GM13977 (cell line): ENCODE data around the gene PXDN.
"Not testable (repeated sequence)": the region's sequence is repeated elsewhere in the genome, so short reads cannot be mapped to it uniquely, and the experiment has no call there.

ENCODE experiments used
- DNase-seq: peaks from one replicate; pipeline ENCODE4 v3.0.0; 2012; ENCODE audit warnings: low spot score
- in situ Hi-C: fragments of 300-500 bp; cut with MboI; formaldehyde crosslinking; loops from one replicate; pipeline ENCODE4 v1.12.0; 2022; ENCODE audit warnings: low sequenced_read_pairs, low pct_unique_long_range_greater_than_20kb, mixed read lengths, inconsistent platforms; ENCODE audit not compliant: unreplicated experiment
- TF ChIP-seq, protein P1 (sequence below): IDR thresholded peaks from 2 replicates; pipeline ENCODE4 v1.5.1; 2012; ENCODE audit warnings: mild to moderate bottlenecking, control low read depth; ENCODE audit not compliant: insufficient read depth; ENCODE audit errors: extremely low read depth, missing control alignments

PXDN gene

DNA sequence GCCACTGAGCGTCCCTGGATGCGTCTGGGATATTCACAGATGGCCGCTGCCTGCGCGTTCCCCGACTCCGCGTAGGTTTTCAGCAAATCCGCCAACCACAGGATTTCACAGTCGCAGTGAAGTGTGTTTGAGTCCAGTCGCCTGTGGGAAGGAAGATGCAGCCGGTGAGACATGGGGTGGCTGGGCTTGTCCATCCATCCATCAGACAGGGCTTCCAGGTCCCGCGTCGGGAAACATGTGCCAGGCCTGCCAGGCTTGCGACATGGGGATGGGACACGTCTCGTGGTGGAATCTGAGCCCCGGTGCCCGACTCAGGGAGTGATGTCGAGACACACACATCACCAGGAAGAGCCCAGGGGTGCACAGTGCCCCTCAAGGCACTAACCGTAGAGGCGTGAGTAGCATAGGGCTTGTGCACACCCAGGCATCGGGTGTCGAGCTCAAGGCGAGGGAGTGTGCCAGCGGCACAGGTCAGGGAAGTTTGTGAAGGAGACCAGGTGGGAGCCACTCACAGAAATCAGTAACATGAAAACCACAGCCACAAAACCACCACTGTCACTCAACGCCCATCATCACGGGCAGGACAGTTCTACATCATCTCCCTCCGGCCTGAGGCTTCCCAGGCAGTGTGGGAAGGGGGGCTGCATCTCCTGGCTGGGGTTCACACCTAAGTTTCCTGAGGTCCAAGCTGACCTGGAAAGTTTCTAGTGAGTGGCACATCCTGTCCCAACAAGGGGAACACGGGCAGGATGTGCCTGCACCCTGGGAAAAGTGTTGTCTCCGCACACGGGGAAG is 63.9 kb downstream of the PXDN start:
- no peak for DNase-seq
- TF ChIP-seq, protein P1, sequence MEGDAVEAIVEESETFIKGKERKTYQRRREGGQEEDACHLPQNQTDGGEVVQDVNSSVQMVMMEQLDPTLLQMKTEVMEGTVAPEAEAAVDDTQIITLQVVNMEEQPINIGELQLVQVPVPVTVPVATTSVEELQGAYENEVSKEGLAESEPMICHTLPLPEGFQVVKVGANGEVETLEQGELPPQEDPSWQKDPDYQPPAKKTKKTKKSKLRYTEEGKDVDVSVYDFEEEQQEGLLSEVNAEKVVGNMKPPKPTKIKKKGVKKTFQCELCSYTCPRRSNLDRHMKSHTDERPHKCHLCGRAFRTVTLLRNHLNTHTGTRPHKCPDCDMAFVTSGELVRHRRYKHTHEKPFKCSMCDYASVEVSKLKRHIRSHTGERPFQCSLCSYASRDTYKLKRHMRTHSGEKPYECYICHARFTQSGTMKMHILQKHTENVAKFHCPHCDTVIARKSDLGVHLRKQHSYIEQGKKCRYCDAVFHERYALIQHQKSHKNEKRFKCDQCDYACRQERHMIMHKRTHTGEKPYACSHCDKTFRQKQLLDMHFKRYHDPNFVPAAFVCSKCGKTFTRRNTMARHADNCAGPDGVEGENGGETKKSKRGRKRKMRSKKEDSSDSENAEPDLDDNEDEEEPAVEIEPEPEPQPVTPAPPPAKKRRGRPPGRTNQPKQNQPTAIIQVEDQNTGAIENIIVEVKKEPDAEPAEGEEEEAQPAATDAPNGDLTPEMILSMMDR, result no peak
- in situ Hi-C loops, result no loop called here

DNA sequence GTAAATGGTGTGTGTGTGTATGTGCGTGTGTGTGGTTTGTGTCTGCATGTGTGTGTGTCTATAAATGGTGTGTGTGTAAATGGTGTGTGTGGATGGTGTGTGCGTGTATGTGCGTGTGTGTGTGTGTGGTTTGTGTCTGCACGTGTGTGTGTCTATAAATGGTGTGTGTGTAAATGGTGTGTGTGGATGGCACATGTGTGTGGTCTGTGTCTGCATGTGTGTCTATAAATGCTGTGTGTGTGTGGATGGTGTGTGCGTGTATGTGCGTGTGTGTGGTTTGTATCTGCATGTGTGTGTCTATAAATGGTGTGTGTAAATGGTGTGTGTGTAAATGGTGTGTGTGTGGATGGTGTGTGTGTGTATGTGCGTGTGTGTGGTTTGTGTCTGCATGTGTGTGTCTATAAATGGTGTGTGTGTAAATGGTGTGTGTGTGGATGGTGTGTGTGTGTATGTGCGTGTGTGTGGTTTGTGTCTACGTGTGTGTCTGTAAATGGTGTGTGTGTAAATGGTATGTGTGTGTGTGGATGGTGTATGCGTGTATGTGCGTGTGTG is 64.8 kb downstream of the PXDN start:
- DNase-seq, in situ Hi-C loops: not testable (repeated sequence)

DNA sequence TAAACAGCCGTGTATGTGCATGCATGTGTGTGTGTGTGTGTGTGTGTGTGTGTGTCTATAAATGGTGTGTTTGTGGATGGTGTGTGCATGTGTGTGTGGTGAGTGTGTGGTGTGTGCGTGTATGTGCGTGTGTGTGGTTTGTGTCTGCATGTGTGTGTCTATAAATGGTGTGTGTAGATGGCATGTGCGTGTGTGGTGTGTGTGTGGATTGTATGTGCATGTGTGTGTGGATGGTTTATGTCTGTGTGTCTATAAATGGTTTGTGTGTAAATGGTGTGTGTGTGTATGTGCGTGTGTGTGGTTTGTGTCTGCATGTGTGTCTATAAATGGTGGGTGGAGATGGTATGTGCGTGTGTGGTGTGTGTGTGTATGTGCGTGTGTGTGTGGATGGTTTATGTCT is 65.2 kb downstream of the PXDN start:
- in situ Hi-C loops, DNase-seq: not testable (repeated sequence)

DNA sequence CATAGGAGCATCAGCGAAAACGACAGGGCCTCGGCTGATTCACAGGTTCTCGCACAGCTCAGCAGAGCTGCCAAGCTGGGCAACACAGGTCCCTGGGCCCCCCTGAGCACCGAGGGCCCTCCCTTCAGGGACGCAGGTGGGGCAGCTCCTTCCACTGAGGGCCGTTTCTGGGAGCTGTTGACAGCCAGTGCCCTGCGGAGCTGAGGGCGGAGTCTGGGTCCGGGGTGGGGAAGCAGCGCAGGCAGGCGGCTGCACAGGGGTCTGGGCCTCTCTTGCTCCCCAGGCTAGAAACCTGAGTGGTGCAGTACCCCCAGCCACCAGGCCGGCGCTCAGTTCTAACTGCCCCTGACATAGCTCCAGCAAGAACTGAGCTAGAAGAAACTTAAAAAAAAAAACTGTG is 65.7 kb downstream of the PXDN start:
- in situ Hi-C loops, result no loop called here
- TF ChIP-seq, protein P1, result no peak
- no peak for DNase-seq

GRCh38 chr2:1677821-1678165 is 66.5 kb downstream of the PXDN start:
- TF ChIP-seq, protein P1, result no peak
- in situ Hi-C loops, result no loop called here
- DNase-seq, result no peak

- in situ Hi-C loops, result no loop called here
- TF ChIP-seq, protein P1, result no peak
- no peak for DNase-seq
These were observed 67.1 kb downstream of the PXDN start for GRCh38 chr2:1676913-1677820.

DNA sequence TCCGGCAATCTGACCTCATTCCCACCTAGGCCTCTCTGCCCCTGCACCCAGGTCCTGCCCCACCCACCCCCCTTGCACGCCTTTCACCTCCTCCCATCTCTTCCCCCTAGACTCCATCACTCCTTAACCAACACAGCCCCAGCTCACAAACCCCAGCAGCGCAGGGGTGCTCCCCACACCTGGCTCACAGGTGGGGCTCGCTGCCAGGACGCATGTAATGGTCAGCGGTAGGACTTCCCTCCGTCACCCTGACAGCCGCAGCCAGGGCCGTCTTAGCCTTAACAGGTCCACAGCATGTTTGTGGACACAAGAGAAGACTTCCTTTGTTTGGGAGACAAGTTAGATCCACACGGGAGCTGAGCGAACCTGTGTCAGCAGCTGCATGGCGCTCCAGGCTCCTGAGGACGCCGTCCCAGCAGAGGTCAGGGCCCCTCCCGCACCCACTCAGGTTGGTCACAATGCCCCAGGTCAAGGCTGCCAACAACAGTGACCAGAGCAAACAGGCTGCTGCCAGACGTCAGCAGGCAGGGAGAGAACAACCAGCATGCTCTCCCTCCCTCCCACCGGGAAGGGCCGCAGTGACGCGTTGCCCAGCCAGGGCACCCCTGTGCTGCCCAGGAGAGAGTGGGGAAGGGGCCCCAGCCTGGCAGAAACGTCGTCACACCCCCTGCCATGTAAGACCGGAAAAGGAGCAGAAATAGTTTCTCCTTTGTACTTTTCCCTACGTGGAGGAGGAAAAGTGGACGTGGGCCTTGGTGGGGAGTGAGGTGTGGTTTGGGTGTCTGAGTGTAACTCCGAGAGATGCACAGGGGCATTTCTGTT is 68.0 kb downstream of the PXDN start:
- TF ChIP-seq, protein P1, result no peak
- in situ Hi-C loops, result no loop called here
- DNase-seq, result no peak
